Measurements from ENCODE around the gene INPP5E.
"Not testable (repeated sequence)": the region's sequence is repeated elsewhere in the genome, so short reads cannot be mapped to it uniquely, and the experiment has no call there.

Gene INPP5E

DNA sequence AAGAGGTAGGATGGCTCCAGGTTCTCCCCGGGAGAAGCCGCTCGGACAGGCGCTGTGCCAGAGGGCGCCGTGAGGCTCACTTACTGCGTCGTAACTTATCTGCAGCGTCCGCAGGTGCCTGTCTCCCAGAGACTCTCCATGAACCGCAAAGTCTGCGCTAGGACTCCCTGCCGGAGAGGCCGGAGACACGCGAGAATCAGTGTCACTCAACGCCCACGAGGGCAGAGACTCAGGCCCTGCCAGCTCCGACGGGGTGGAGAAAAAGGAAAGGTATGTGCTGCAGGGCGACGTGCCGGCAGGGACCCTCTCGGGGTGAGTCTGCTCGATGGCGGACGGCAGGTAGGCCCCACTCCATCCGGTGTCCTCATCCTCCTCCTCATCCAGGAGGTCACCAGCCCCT lies 32.6 kb downstream of the INPP5E start:
- not testable (repeated sequence) for DNase-seq

DNA sequence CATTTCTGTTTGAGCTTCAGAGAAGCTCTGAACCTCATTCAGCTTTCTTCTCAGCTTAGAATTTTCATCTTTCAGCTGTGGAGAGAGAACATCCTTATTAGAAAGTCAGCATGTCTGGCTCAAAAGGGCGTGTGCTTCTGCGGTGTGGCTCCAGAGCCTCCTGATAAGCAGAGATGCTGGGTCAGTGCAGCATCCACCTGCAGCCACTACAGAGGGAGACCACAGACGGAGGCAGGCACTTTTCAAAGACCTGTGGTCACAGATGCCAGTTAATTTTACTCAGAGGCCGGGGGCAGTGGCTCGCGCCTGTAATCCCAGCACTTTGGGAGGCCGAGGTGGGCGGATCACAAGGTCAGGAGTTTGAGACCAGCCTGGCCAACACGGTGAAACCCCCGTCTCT lies 33.7 kb downstream of the INPP5E start:
- DNase-seq = not testable (repeated sequence)

DNA sequence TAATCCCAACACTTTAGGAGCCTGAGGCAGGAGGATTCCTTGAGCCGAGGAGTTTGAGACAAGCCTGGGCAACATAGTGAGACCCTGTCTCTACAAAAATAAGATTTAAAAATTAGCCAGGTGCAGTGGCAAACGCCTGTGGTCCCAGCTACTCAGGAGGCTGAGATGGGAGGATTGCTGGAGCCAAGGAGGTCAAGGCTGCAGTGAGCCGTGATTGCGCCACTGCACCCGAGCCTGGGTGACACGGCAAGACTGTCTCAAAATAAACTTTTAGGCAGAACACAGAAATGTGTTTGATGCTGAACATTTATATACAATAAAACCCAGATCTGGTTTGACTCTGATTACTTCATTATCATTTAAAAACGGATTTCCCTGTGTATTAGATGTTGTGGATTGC lies 34.2 kb downstream of the INPP5E start:
- DNase-seq = no peak

DNA sequence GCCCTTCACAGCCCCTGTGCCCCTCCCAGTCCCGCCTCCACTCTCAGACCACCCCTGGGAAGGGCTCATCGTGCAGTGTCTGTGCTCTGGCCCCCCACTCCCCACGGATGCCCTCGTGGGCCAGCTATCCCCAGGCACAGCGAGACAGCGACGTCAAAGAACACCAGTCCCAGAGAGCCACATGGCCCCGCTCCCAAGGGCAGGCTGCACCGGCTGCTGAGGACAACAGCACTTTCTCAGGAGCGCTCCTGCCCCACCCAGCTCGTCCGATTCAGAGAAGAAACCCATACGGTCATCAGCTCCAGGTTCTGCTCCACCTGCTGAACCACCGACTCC lies 34.9 kb downstream of the INPP5E start:
- DNase-seq = no peak

DNA sequence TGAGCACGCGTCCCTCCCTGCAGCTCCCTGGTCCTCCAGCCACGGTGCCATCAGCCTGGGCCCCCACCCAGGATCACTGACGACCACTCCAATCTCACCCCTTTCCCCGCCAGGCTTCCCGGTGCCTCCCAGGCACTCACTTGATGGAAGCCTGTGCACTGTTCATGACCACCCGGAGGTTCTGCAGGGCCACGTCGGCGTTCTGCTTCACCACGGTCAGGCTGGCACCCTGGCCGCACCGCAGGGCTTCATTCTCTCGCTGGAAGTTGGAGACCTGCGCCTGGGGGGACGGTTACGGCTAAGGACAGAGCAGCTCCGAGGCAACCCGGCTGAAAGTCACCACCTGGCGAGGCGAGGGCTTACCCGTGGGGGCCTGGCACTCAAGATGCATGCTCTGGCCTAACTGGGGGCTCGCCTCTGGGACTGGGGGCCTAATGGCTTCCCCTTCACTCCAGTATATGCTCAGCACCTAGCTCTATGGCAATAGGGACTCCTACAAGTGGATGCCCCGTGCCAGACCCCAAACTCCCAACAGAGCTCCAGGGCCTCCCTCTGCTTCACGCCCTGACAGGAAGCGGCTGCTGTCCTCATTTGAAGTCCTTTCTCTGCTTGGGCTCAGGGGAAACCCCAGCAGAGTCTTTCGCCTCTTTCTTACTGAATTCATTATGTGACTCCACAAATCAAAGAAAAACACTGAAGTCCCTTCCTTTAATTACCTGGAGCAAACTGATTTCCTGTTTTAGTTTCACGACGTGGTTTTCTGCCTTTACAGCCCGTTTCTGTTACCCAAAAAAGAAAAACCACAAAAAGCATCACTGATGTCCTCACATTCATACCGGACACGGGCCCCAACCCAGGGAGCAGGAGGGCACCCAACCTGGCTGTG lies 35.5 kb downstream of the INPP5E start:
- DNase-seq = no peak

DNA sequence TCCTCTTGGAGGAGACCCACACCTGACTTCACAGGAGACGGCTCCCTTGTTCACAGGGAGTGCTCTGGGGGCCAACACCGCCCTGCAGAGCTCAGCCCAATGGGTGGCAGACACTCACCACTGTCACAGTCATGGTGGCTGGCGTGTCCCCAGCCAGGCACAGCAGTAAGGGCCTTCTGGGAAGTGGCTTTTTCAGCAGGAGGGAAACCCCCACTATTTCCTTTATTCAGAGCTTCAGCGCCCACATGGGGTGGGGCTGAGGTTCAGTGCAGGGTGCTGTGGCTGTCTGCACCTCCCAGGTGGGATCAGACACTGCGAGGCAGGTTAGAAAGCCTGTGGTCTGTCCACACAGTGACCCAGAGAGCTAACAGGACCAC lies 36.1 kb downstream of the INPP5E start:
- DNase-seq = no peak

DNA sequence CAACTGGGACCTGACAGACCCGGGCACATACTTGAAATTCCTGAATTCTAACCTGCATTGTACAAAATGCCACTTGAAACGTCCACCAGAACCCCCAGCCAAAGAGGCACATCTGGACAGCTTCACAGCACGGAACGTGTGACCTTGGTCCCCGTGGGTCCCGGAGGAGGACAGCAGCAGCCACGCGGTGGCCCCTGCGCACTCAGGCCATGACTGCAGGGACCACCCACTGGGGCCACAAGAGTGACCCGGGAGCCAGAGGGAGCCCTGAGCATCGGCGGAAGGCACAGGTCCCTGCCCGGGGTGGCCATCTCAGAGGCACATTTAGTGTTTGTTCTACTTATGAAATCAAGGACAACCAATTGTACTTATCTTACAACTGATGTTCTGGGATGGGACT lies 37.6 kb downstream of the INPP5E start:
- no peak for DNase-seq

DNA sequence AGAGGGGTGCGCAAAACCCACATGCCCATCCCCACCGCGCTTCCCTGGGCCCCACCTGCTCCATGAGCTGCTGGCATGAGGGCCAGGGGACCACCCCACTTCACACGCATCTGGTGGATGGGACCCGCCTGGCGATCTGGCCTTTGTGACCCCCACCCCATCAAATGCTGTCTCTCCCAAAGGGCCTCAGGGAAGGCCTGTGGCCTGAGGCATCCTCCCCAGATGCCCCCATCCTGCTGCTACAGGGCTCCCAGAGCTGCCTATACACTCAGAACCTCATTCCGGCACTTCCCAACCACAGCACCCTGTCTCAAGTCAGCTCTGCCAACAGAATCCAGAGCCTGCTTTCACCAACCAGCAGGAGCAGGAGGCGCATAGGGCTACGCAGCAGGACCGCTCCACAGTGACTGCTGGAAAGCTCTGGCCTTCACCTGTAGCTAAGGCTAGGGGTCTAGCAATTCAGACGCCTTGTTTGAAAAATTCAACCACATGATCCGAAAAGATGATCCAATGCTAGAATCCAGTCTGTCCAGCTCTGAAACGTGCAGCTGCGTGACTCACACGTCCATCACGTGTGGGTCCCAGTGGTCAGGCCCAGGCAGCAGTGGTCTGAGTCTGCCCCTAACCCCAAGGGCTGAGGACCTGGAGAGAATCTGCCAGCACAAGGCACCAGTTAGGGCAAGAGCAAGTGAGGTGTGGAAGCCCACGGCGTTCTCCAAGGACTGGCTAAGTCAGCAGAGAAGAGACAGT lies 38.3 kb downstream of the INPP5E start:
- DNase-seq = no peak

DNA sequence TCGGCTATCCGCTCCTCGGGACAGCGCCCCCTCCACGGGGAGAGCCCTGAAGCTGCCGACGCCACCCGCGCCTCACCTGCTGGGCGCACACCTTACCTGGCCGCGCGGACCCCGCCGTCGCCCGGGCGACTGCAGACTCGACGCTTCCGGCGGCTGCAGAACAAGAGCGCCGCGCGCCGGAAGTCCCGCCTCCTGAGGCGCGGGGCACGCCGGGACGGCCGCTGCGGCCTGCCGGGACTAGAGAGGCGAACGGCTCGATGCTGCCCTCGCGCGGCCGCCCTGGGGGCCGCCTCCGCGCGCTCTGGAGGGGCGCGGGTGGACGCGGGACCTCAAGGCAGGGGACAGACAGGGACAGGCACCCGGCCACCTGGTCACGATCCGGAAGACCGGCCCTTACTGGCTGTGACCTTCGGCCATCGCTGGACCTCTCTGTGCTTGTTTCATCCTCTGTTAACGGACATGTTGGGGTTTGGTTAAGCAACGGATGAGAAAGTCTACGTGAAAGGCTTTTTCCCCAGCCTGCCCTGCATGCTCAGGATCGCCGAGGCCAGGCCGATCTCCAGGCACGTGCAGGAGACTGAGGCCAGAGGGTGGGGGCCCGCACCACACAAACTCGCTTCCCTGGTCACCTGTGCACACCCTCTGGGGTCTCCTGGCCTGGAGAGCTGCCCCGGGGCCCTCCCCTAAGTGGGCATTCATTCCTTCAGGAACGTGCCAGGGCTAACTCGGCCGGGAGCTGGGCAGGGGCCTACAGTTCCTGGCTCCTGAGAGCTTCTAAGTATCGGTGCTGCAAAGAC lies 39.4 kb downstream of the INPP5E start, which contains the start of gene SNAPC4:
Gene SNAPC4 (minus strand): TSS at position 133 of the 797 bp plus-strand sequence. CDS start 1,742 bp downstream, outside the sequence.
- DNase-seq = peak in 50 of 56 donors; percentile 19 to 87 (median 64)

DNA sequence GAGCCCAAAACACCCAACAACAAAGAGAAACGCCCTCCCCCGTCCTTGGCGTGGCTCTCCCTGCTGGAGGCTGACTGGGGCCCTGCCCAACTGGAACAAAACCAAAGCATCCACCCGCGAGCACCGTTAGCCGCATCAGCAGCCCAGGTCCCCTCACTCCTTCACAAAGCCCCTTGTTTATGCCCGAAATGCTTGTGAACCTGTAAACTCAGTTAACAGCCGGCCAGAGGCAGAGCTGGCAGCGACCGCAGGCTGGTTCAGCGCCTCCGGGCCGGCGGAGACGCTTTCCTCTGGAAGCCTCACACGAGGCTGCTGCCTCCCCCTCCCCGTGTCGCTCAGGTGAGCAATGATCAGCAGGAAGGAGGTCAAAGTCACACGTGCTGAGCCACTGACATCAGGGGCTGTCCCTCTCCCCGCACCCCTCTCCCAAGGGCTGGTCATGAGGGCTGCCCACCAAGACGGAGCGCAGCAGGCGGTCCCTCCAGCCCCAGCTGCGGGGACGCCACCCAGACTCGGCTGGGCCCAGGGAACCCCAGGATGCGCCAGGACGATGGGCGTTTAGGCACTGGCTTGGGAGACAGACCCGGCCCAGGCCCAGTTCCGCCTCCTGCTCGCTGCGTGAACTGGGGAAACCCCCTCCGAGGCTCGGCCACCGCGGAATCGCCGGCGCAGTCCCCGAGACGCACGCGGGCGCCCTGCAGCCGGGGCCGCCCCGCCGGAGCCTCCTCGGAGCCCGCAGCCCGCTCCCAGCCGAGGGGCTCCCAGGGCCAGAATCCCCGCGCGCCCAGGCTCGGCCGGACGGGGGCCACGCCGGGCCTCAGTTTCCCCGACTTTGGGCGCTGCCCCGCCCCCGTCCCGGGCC lies 40.2 kb downstream of the INPP5E start:
- peak in 1 of 56 donors; percentile 24 for DNase-seq

DNA sequence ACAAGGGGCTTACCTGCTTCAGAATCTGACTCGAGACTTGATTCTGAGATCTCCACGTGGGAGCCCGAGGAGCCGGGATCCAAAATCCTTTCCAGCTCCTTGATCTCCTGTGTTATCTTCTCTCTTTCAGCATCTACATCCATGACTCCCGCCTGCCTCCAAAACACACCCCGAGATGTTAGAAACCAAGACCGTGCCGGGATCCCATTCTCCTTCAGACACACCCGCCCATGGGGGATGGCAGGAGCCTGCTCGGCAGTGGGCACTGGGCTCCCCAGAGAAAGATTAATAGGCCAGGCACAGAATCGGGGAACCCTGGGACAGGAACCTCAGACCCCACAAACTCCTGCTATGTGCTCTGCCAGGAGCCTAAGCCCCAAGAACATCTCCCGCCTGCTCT lies 41.4 kb downstream of the INPP5E start:
- no peak for DNase-seq

DNA sequence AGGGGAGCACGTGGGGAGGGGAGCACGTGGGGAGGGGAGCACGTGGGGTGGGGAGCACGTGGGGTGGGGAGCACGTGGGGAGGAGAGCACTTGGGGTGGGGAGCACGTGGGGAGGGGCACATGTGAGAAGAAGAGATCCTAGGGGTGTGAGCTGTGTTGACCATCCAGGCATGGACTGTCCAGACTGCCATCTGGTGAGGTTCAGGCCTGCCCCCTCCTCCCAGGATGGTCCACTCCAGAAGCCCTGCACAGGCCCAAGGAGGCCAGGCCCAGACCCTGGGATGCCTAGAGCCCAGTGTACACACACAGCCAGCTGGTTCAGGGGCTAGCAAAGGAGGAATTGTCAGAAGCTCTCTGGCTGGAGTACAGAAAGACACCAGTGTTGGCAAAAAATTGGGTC lies 42.0 kb downstream of the INPP5E start:
- DNase-seq = no peak

DNA sequence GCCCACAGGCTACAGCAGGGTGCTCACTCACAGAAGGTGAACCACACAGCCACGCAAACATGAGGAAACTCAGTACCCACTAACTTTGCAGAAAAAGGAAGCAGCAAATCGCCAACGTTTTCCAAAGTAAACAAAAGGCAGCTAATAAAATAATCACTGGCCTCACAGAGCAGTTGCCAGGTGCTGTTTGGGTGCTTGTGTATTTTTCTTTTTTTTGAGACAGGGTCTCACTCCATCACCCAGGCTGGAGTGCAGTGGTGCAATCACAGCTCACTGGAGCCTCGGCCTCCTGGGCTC lies 43.5 kb downstream of the INPP5E start:
- no peak for DNase-seq

DNA sequence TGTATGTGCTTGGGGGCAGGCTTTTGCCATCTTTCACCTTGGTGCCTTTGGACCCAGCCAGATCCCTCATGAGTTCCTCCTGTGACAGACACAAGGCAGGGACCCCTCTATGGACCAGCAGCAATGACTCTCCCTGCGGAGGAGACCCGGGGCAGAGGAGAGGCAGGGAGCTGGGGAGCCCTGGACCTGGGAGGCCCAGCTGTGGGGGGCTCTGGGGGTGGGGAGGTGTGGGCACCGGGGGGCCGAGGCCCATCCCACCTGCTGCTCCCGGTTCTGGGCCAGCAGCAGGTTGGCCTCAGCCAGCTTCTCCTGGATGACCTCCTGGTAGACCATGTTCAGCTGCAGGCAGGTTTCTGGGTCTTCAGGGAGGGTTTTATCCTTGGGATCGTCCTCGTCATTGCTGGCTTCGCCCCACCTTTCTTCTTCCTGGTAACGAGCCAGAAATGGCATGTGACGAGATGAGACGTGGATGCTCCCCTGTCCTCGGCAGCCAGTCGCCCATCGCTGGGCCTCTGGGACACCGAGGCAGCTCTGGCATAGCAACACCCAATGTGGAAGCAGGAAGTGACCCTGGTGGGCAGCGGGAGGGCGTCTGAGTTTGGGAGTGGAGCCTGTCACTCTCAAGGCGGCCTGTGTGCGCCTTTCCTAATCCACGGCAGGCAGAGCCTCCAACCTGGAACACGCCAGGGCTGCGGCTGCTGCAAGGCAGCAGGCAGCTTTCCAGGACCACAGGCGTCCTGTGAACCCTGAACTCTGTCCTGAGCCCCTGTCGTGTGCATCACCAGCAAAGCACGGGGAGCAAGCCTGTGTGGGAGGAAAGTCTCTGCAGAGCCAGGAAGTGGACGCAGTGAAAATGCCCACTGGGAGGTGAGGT lies 44.1 kb downstream of the INPP5E start:
- no peak for DNase-seq

DNA sequence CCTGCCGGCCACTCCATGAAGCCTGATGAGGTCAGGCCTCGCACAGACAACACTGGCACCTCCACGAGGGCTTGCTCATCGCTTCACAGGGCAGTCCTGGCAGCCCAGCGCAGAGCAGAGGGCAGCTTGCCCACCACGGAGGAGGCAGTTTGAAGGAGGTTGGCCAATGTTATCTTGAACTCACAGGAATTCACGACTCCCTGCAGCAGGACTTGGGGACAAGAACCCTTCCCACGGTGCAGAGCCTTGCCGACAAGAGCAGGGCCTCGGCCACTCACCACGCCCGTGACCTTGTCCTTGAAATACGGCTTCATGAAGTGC lies 44.7 kb downstream of the INPP5E start:
- no peak for DNase-seq

DNA sequence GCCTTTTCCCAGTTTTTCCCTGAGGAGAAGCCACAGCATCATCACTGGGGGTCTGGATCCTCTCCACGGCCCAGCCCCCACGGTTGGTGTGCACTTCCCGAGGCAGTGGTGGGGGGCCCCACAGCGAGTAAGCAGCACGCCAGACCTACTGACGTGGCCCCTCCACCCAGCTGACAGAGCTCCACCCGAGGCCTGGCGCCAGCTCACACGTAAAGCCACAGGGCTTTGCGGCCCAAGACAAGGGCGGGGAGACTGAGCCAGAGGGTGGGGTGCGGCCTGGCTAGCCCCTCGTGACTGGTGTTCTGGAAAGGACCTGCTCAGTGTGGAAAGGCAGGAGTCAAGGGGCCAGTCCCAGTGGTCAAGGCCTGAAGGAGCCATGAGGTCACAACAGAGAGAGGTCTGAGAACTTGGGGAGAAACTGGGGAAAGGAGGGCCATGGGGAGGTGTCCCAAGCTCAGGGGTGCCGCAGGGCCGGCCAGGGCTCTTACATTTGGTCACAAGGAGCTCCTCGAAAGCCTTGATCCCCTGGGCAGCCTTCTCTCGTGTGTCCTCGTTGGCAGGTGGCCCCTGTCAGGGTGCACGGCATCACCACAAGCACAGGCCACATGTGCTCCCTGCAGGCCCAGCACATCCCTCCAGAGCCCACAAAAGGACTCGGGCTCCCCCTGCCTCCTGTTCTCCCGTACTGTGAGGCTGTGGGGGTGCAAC lies 45.2 kb downstream of the INPP5E start:
- DNase-seq = no peak

DNA sequence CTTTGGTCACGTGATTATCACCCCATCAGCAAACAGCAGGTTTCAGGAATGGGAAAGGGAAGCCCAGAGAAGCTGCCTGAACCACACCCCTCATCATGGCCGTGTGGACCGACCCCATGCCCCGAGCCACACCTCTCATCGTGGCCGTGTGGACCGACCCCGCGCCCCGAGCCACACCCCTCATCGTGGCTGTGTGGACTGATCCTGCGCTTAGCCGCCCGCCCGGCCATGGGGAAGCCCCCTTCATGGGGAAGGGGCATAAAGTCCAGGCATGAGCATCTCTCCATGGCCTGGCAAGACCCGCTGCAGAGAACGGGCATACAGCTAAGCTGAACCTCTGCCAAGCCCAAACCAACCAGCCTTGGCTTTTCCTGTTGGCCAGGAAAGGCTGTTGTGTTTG lies 46.1 kb downstream of the INPP5E start:
- DNase-seq = no peak

DNA sequence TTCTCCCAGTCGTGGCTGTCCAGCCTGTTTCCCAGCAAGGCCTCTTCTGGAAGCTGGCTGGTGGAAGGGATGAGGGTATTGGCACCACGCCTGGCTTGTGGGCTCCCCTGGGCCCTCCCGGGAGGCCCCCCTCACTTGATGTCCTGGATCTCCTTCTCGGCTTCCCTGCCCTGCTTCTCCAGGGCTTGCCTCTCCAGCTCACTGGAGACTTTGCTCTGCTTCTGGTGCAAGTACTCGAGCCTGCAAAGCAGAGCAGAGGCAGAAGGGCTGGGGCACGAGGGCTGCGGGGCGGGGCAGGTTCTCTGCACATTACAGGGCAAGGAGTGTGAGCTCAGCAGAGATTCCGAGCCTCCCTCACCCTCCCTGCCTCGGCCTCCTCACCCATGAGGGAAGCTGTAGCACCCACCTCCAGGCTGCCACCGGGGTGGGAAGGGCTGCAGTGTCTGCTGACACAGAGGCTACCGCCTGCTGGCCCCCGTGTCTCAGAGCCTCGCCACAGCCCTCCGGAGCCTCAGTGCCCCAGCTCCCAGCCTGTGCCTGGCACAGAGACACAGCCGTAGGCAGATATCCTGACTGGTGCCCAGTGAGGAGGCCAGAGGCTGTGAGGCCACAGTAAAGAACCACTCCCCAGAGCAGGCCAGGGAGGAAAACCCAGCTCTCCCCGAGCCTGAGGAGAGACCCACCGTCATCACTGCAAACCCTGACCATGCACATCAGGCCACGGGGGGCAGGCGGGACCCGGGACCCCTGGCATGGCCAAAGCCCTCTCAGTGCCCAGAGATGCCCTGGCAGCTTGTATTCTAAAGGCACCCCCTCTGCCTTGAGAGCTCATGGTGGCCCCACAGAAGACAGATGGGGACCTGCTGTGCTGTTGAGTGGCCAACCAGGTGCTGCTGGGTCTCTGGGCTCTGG lies 46.9 kb downstream of the INPP5E start:
- DNase-seq = no peak
